ENCODE measurements around the gene PAX3.
A peak's percentile ranks its signal among the peaks of the same experiment; 100 is the strongest.

Gene PAX3

GRCh38 chr2:222298311-222299150 lies at the start of gene PAX3:
PAX3 (minus strand) TSS chr2:222298998; CDS start chr2:222298615, 383 bp downstream.
- peak; percentile 83 for DNase-seq (ENCODE audit: low read depth)

- no peak for DNase-seq (ENCODE audit: low read depth)
Measured at GRCh38 chr2:222341331-222341730, 42.5 kb upstream of the PAX3 start.

- DNase-seq (ENCODE audit: low read depth): no peak
Measured at GRCh38 chr2:222338374-222338773, 39.6 kb upstream of the PAX3 start.

- no peak for DNase-seq (ENCODE audit: low read depth)
Measured at GRCh38 chr2:222336931-222337330, 38.1 kb upstream of the PAX3 start.

- no peak for DNase-seq (ENCODE audit: low read depth)
Measured at GRCh38 chr2:222336442-222336841, 37.6 kb upstream of the PAX3 start.

- DNase-seq (ENCODE audit: low read depth): no peak
Measured at GRCh38 chr2:222334914-222335313, 36.1 kb upstream of the PAX3 start.

GRCh38 chr2:222333397-222333796 lies 34.6 kb upstream of the PAX3 start:
- DNase-seq (ENCODE audit: low read depth): no peak

- no peak for DNase-seq (ENCODE audit: low read depth)
Measured at GRCh38 chr2:222332116-222332515, 33.3 kb upstream of the PAX3 start.

- no peak for DNase-seq (ENCODE audit: low read depth)
Measured at GRCh38 chr2:222330910-222331309, 32.1 kb upstream of the PAX3 start.

GRCh38 chr2:222322236-222322635 lies 23.4 kb upstream of the PAX3 start:
- no peak for DNase-seq (ENCODE audit: low read depth)

- DNase-seq (ENCODE audit: low read depth): no peak
Measured at GRCh38 chr2:222320436-222321395, 21.9 kb upstream of the PAX3 start.

- DNase-seq (ENCODE audit: low read depth): no peak
Measured at GRCh38 chr2:222319586-222320435, 21.0 kb upstream of the PAX3 start.

GRCh38 chr2:222318712-222319585 lies 20.2 kb upstream of the PAX3 start:
- no peak for DNase-seq (ENCODE audit: low read depth)

GRCh38 chr2:222318026-222318711 lies 19.4 kb upstream of the PAX3 start:
- peak; percentile 50 for DNase-seq (ENCODE audit: low read depth)

- no peak for DNase-seq (ENCODE audit: low read depth)
Measured at GRCh38 chr2:222315443-222316121, 16.8 kb upstream of the PAX3 start.

- DNase-seq (ENCODE audit: low read depth): no peak
Measured at GRCh38 chr2:222313816-222314215, 15.0 kb upstream of the PAX3 start.

- no peak for DNase-seq (ENCODE audit: low read depth)
Measured at GRCh38 chr2:222311978-222312738, 13.4 kb upstream of the PAX3 start.

GRCh38 chr2:222311319-222311977 lies 12.7 kb upstream of the PAX3 start:
- DNase-seq (ENCODE audit: low read depth): no peak

Data from GM04504 (cell line).